ENCODE data around the gene MMP7.

MMP7 gene

DNA sequence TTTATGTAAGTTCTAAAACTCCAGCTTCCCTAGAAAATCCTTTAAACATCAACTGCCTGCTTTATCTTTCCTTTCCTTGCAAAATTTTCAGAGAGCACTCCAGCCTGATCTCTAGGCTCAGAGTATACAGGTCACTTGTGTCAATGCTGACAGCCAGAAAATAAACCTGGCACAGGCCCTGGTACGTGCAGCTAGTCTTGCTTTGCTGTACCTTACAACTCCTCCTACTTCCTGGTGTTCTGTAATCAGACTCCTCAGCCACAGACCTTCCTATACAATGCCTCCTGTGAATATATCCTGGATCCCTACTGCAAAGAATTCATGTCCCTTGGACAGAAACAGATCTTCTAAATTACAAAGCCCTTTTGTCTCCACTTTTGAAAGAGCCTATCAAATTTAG, 53.7 kb downstream of the MMP7 start:
- POLR2A ChIA-PET (ENCODE audit: low non-redundant PET), result no interaction called here
- no peak overlapping the region for H3K27ac ChIP-seq
- DNase-seq (ENCODE audit: low spot score), result no peak
- no peak for TF ChIP-seq CTCF (conservative IDR thresholded peaks at IDR 0.05; ENCODE audit: low read depth)
- CTCF ChIA-PET, result interaction anchor here (1.1 kb wide), 1 partner anchor 86 kb away, joined by 5 read pairs; no protein-coding TSS in a partner anchor

GRCh38 chr11:102476069-102476468, 54.5 kb downstream of the MMP7 start:
- no peak for TF ChIP-seq CTCF (conservative IDR thresholded peaks at IDR 0.05; ENCODE audit: low read depth)
- H3K27ac ChIP-seq, result no peak overlapping the region
- ChIA-PET POLR2A (ENCODE audit: low non-redundant PET) (interaction anchor here (0.6 kb wide), 1 partner anchor 15 kb away, joined by 3 read pairs; no protein-coding TSS in a partner anchor), CTCF (interaction anchor here (1.1 kb wide), 1 partner anchor 85 kb away, joined by 5 read pairs; no protein-coding TSS in a partner anchor)
- no peak for DNase-seq (ENCODE audit: low spot score)

DNA sequence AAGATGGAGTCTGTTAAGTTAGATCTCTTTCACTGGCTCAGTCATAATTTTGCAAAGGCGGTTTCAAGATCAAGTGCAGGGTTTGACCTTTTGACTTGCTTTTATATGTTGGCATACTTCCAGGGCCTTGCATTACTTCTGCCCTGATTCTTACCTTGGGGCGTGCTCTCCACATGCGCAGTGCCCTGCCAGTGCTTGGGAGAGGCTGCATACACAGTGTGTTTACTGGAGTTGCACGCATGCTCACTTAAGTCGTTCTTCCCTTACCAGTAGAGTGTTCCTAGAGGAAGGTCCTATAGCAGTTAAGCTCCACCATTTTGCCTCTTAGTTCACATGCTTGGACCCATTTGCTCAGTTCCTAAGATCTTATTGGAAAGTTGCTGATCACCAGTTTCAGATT, 57.0 kb downstream of the MMP7 start:
- DNase-seq (ENCODE audit: low spot score), result no peak
- CTCF ChIA-PET, result no interaction called here
- no peak for TF ChIP-seq CTCF (conservative IDR thresholded peaks at IDR 0.05; ENCODE audit: low read depth)
- H3K27ac ChIP-seq, result no peak overlapping the region
- POLR2A ChIA-PET (ENCODE audit: low non-redundant PET), result no interaction called here

GRCh38 chr11:102472127-102472526, 58.4 kb downstream of the MMP7 start:
- POLR2A ChIA-PET (ENCODE audit: low non-redundant PET), result no interaction called here
- no peak for TF ChIP-seq CTCF (conservative IDR thresholded peaks at IDR 0.05; ENCODE audit: low read depth)
- no peak overlapping the region for H3K27ac ChIP-seq
- no peak for DNase-seq (ENCODE audit: low spot score)
- CTCF ChIA-PET, result no interaction called here

DNA sequence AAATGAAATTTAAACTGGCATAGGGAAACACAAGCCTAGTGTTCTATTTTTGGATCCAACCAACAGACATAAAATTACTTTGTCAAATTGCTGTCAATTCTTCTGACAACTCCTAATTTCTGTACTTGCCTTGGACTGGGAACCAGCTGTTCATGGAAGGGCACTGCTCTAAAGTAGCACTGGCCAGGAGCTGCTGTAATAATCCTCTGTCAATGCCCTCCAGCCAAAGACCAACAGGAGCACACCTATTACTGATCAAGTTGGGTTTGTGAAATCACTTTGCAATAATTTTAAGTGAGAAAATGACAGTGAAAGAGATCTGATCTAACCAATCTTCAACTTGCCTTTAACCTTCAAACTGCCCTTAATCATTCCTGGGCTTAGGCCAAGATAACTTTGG, 59.1 kb downstream of the MMP7 start:
- no peak for DNase-seq (ENCODE audit: low spot score)
- no peak overlapping the region for H3K27ac ChIP-seq
- ChIA-PET POLR2A (ENCODE audit: low non-redundant PET) (no interaction called here), CTCF (no interaction called here)
- no peak for TF ChIP-seq CTCF (conservative IDR thresholded peaks at IDR 0.05; ENCODE audit: low read depth)

All from RWPE1 (cell line).